ENCODE measurements around the gene NBAS.

NBAS gene

GRCh38 chr2:15306706-15307105 lies 254.4 kb downstream of the NBAS start:
- H3K9ac ChIP-seq (ENCODE audit: insufficient read length), result no peak overlapping the region
- no peaks in the 10 kb centered on the region for H3K9me3 ChIP-seq (ENCODE audit: low read depth, low read length)
- no peak for DNase-seq (ENCODE audit: low read depth, low spot score)
- H3K27ac ChIP-seq, result no peak overlapping the region
- no peak overlapping the region for H3K4me3 ChIP-seq
- H3K36me3 ChIP-seq (ENCODE audit: insufficient read depth, low read length), result no peaks in the 10 kb centered on the region
- TF ChIP-seq POLR2AphosphoS5 (IDR thresholded peaks at IDR 0.05; ENCODE audit: borderline replicate concordance, low read depth, low read length) (no peak), FOXP2 (optimal IDR thresholded peaks at IDR 0.05; ENCODE audit: control extremely low read depth, extremely low read length, insufficient read depth) (no peak), EZH2 (IDR thresholded peaks at IDR 0.05) (no peak)

- Histone ChIP-seq H3K4me3 (no peak overlapping the region), H3K27ac (no peak overlapping the region), H3K36me3 (ENCODE audit: insufficient read depth, low read length) (no peaks in the 10 kb centered on the region), H3K9me3 (ENCODE audit: low read depth, low read length) (no peaks in the 10 kb centered on the region), H3K9ac (ENCODE audit: insufficient read length) (no peak overlapping the region)
- DNase-seq (ENCODE audit: low read depth, low spot score), result no peak
- TF ChIP-seq EZH2 (IDR thresholded peaks at IDR 0.05) (no peak), FOXP2 (optimal IDR thresholded peaks at IDR 0.05; ENCODE audit: control extremely low read depth, extremely low read length, insufficient read depth) (no peak), POLR2AphosphoS5 (IDR thresholded peaks at IDR 0.05; ENCODE audit: borderline replicate concordance, low read depth, low read length) (no peak)
Measured at GRCh38 chr2:15303874-15304273, 257.3 kb downstream of the NBAS start.

GRCh38 chr2:15302154-15302553 lies 259.0 kb downstream of the NBAS start:
- Histone ChIP-seq H3K27ac (no peak overlapping the region), H3K9ac (ENCODE audit: insufficient read length) (no peak overlapping the region), H3K36me3 (ENCODE audit: insufficient read depth, low read length) (no peaks in the 10 kb centered on the region), H3K9me3 (ENCODE audit: low read depth, low read length) (no peaks in the 10 kb centered on the region), H3K4me3 (no peak overlapping the region)
- TF ChIP-seq POLR2AphosphoS5 (IDR thresholded peaks at IDR 0.05; ENCODE audit: borderline replicate concordance, low read depth, low read length) (no peak), FOXP2 (optimal IDR thresholded peaks at IDR 0.05; ENCODE audit: control extremely low read depth, extremely low read length, insufficient read depth) (no peak)
- DNase-seq (ENCODE audit: low read depth, low spot score), result no peak

- no peak for DNase-seq (ENCODE audit: low read depth, low spot score)
- H3K36me3 ChIP-seq (ENCODE audit: insufficient read depth, low read length), result no peaks in the 10 kb centered on the region
- no peak overlapping the region for H3K9ac ChIP-seq (ENCODE audit: insufficient read length)
- TF ChIP-seq POLR2AphosphoS5 (IDR thresholded peaks at IDR 0.05; ENCODE audit: borderline replicate concordance, low read depth, low read length), result no peak
- TF ChIP-seq FOXP2 (optimal IDR thresholded peaks at IDR 0.05; ENCODE audit: control extremely low read depth, extremely low read length, insufficient read depth), result no peak
- TF ChIP-seq EZH2 (IDR thresholded peaks at IDR 0.05), result no peak
- no peaks in the 10 kb centered on the region for H3K9me3 ChIP-seq (ENCODE audit: low read depth, low read length)
- no peak overlapping the region for H3K27ac ChIP-seq
- no peak overlapping the region for H3K4me3 ChIP-seq
Measured at GRCh38 chr2:15300624-15301573, 260.2 kb downstream of the NBAS start.

- no peak for DNase-seq (ENCODE audit: low read depth, low spot score)
- H3K4me3 ChIP-seq, result no peak overlapping the region
- H3K27ac ChIP-seq, result no peak overlapping the region
- no peak for TF ChIP-seq POLR2AphosphoS5 (IDR thresholded peaks at IDR 0.05; ENCODE audit: borderline replicate concordance, low read depth, low read length)
- TF ChIP-seq FOXP2 (optimal IDR thresholded peaks at IDR 0.05; ENCODE audit: control extremely low read depth, extremely low read length, insufficient read depth), result no peak
- no peak for TF ChIP-seq EZH2 (IDR thresholded peaks at IDR 0.05)
- H3K9ac ChIP-seq (ENCODE audit: insufficient read length), result no peak overlapping the region
- H3K36me3 ChIP-seq (ENCODE audit: insufficient read depth, low read length), result no peaks in the 10 kb centered on the region
- H3K9me3 ChIP-seq (ENCODE audit: low read depth, low read length), result no peaks in the 10 kb centered on the region
Measured at GRCh38 chr2:15299904-15300520, 261.1 kb downstream of the NBAS start.

GRCh38 chr2:15298770-15299169 lies 262.4 kb downstream of the NBAS start:
- H3K36me3 ChIP-seq (ENCODE audit: insufficient read depth, low read length), result no peaks in the 10 kb centered on the region
- no peak for DNase-seq (ENCODE audit: low read depth, low spot score)
- H3K9me3 ChIP-seq (ENCODE audit: low read depth, low read length), result no peaks in the 10 kb centered on the region
- H3K27ac ChIP-seq, result no peak overlapping the region
- H3K9ac ChIP-seq (ENCODE audit: insufficient read length), result no peak overlapping the region
- H3K4me3 ChIP-seq, result no peak overlapping the region
- TF ChIP-seq FOXP2 (optimal IDR thresholded peaks at IDR 0.05; ENCODE audit: control extremely low read depth, extremely low read length, insufficient read depth) (no peak), POLR2AphosphoS5 (IDR thresholded peaks at IDR 0.05; ENCODE audit: borderline replicate concordance, low read depth, low read length) (no peak), EZH2 (IDR thresholded peaks at IDR 0.05) (no peak)

GRCh38 chr2:15293262-15293937 lies 267.7 kb downstream of the NBAS start:
- H3K27ac ChIP-seq, result no peak overlapping the region
- no peak overlapping the region for H3K4me3 ChIP-seq
- no peak for TF ChIP-seq EZH2 (IDR thresholded peaks at IDR 0.05)
- no peak for TF ChIP-seq FOXP2 (optimal IDR thresholded peaks at IDR 0.05; ENCODE audit: control extremely low read depth, extremely low read length, insufficient read depth)
- no peak for TF ChIP-seq POLR2AphosphoS5 (IDR thresholded peaks at IDR 0.05; ENCODE audit: borderline replicate concordance, low read depth, low read length)
- no peaks in the 10 kb centered on the region for H3K9me3 ChIP-seq (ENCODE audit: low read depth, low read length)
- no peaks in the 10 kb centered on the region; the same call in 1 of the 2 replicates for H3K36me3 ChIP-seq (ENCODE audit: insufficient read depth, low read length)
- no peak overlapping the region for H3K9ac ChIP-seq (ENCODE audit: insufficient read length)
- no peak for DNase-seq (ENCODE audit: low read depth, low spot score)

Data from SK-N-MC (cell line).